ENCODE data around the gene SP1. TPM values are rescaled to one million over a fixed set of nuclear protein-coding genes. Genes with fewer than 3 reads are reported as not detected.
A peak's percentile ranks its signal among the peaks of the same experiment; 100 is the strongest.

The SP1 gene
- total RNA-seq, 1 experiment from 2014 or later: 76.8 TPM

DNA sequence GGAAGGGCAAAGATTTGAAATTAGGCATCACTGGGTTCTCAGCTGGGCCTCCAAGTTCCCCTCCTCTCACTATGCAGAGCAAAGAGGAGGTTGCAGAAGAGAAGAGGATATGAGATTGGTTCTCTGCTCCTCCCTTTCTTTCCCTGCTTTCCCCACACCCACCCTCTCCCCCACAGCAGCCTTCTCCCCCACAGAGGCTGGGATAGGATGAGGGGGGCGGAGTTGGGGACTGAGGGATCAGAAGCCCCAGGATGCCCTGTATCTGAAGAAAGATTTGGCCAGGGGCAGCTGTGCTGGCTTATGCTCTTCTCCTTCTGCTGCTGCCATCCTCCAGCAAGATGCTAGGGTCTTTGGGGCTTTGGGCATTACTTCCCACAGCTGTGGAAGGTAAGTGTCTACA, 43.6 kb downstream of the SP1 start, which contains the start of gene AMHR2:
TSS of gene AMHR2 (plus strand) at position 259 of the 400 bp plus-strand sequence. CDS start at position 339, 80 bp downstream.
- Mint-ChIP-seq H3K36me3 (ENCODE audit: insufficient read depth in 1 of 3, low read depth in 3 of 3) (no peaks in the 10 kb centered on the region), H3K4me3 (no peak within 1 kb of the TSS), H3K27me3 (ENCODE audit: low read depth) (no peaks in the 10 kb centered on the region; the same call in 1 of the 2 replicates), H3K4me1 (peaks cover 12 to 26% of the 10 kb centered on the region in 2 experiments), H3K27ac (peak within 1 kb of the TSS in 2 of 3 experiments; percentile 68 to 80; a peak in 2 of 7 replicates), H3K9me3 (no peaks in the 10 kb centered on the region; a peak in 1 of 5 replicates)
- Histone ChIP-seq H3T11ph (ENCODE audit: low read length) (no peak within 1 kb of the TSS), H3K27me3 (ENCODE audit: insufficient read depth, low read length) (no peaks in the 10 kb centered on the region), H2BK20ac (ENCODE audit: low read depth, low read length, poor library complexity, severe bottlenecking) (no peak within 1 kb of the TSS), H3K79me2 (ENCODE audit: insufficient read depth, low read length) (no peaks in the 10 kb centered on the region), H2BK5ac (ENCODE audit: insufficient read length, low read length) (no peak within 1 kb of the TSS), H4K91ac (ENCODE audit: insufficient read length, low read depth, low read length) (no peak within 1 kb of the TSS), H4K5ac (ENCODE audit: insufficient read length, low read depth, low read length) (no peak within 1 kb of the TSS), H3K23ac (ENCODE audit: insufficient read length, low read depth, low read length) (no peak within 1 kb of the TSS), H3K79me1 (ENCODE audit: insufficient read depth, low read depth, low read length, poor library complexity, severe bottlenecking) (no peaks in the 10 kb centered on the region), H3K4me1 (ENCODE audit: insufficient read depth, low read length) (no peaks in the 10 kb centered on the region), H2BK120ac (ENCODE audit: low read depth, low read length, poor library complexity, severe bottlenecking) (no peak within 1 kb of the TSS), H3K56ac (ENCODE audit: insufficient read length, low read depth, low read length) (no peak within 1 kb of the TSS), H4K8ac (replicated peaks; ENCODE audit: insufficient read length, low read depth, low read length) (no peak within 1 kb of the TSS), H3K18ac (ENCODE audit: insufficient read length, low read depth, low read length) (no peak within 1 kb of the TSS), H3K9ac (ENCODE audit: extremely low read depth, insufficient read length, low read length) (no peak within 1 kb of the TSS), H3K9me3 (ENCODE audit: control insufficient read depth, low read depth, low read length) (no peaks in the 10 kb centered on the region), H2BK12ac (ENCODE audit: insufficient read length, low read depth, low read length) (no peak within 1 kb of the TSS), H4K20me1 (ENCODE audit: control insufficient read depth, insufficient read depth, insufficient read length) (no peaks in the 10 kb centered on the region), H2AFZ (ENCODE audit: low read length) (no peak within 1 kb of the TSS), H3K4me2 (ENCODE audit: insufficient read depth, insufficient read length, low read length) (no peak within 1 kb of the TSS), H3K23me2 (ENCODE audit: insufficient read length, low read depth, low read length, poor library complexity, severe bottlenecking) (no peaks in the 10 kb centered on the region), H3K14ac (ENCODE audit: insufficient read depth, low read length) (no peak within 1 kb of the TSS; the same call in 1 of the 2 replicates), H2BK15ac (ENCODE audit: low read depth, low read length) (no peak within 1 kb of the TSS), H3K27ac (ENCODE audit: insufficient read length, low read depth, low read length) (no peak within 1 kb of the TSS), H2AK5ac (ENCODE audit: insufficient read length, low read length) (no peak within 1 kb of the TSS), H3K4ac (ENCODE audit: low read depth, low read length) (no peak within 1 kb of the TSS)
- TF ChIP-seq, protein P1, sequence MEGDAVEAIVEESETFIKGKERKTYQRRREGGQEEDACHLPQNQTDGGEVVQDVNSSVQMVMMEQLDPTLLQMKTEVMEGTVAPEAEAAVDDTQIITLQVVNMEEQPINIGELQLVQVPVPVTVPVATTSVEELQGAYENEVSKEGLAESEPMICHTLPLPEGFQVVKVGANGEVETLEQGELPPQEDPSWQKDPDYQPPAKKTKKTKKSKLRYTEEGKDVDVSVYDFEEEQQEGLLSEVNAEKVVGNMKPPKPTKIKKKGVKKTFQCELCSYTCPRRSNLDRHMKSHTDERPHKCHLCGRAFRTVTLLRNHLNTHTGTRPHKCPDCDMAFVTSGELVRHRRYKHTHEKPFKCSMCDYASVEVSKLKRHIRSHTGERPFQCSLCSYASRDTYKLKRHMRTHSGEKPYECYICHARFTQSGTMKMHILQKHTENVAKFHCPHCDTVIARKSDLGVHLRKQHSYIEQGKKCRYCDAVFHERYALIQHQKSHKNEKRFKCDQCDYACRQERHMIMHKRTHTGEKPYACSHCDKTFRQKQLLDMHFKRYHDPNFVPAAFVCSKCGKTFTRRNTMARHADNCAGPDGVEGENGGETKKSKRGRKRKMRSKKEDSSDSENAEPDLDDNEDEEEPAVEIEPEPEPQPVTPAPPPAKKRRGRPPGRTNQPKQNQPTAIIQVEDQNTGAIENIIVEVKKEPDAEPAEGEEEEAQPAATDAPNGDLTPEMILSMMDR (conservative IDR thresholded peaks at IDR 0.05): no peak
- no CpG with 5 or more reads among the region's 1 CpG for WGBS (ENCODE audit: extremely low coverage, insufficient read length, low lambda C conversion rate)
- DNase-seq: no peak

Data from H9 (cell line).